ENCODE results near the gene CELF4. TPM values are rescaled to one million over a fixed set of nuclear protein-coding genes. Genes with fewer than 3 reads are reported as not detected.
A peak's percentile ranks its signal among the peaks of the same experiment; 100 is the strongest.

The CELF4 gene
- total RNA-seq, 2 donors from 2014 or later = 0.85 to 1.8 TPM

GRCh38 chr18:37270666-37271052 is 294.9 kb downstream of the CELF4 start:
- DNase-seq (no peak), ATAC-seq (no peak)
- intact Hi-C loops (cut with DNase I, micrococcal nuclease) = no loop called here

GRCh38 chr18:37270038-37270665 is 295.4 kb downstream of the CELF4 start:
- intact Hi-C loops (cut with DNase I, micrococcal nuclease) = no loop called here
- DNase-seq = peak in 1 of 2 donors; percentile 59
- ATAC-seq = peak; percentile 74

- no peak for ATAC-seq
- DNase-seq = no peak
- intact Hi-C loops (cut with DNase I, micrococcal nuclease) = no loop called here
Observed at GRCh38 chr18:37266290-37266689, 299.3 kb downstream of the CELF4 start.

GRCh38 chr18:37265382-37265781 is 300.2 kb downstream of the CELF4 start:
- DNase-seq = no peak

GRCh38 chr18:37264956-37265355 is 300.6 kb downstream of the CELF4 start:
- intact Hi-C loops (cut with DNase I, micrococcal nuclease) = no loop called here
- ATAC-seq (no peak), DNase-seq (no peak)

More at GRCh38 chr18:37265382-37265781, 300.2 kb downstream of the CELF4 start:
- no peak for ATAC-seq
- intact Hi-C loops (cut with DNase I, micrococcal nuclease) = no loop called here

GRCh38 chr18:37261988-37262387 is 303.6 kb downstream of the CELF4 start:
- no peak for ATAC-seq
- intact Hi-C loops (cut with DNase I, micrococcal nuclease) = no loop called here
- DNase-seq = no peak

- intact Hi-C loops (cut with DNase I, micrococcal nuclease) = no loop called here
- DNase-seq (no peak), ATAC-seq (no peak)
Observed at GRCh38 chr18:37261246-37261840, 304.3 kb downstream of the CELF4 start.

GRCh38 chr18:37260367-37261093 is 305.1 kb downstream of the CELF4 start:
- ATAC-seq (no peak), DNase-seq (no peak)
- intact Hi-C loops (cut with DNase I, micrococcal nuclease) = no loop called here

GRCh38 chr18:37259711-37260110 is 305.9 kb downstream of the CELF4 start:
- DNase-seq (no peak), ATAC-seq (no peak)
- intact Hi-C loops (cut with DNase I, micrococcal nuclease) = no loop called here

GRCh38 chr18:37258819-37259218 is 306.8 kb downstream of the CELF4 start:
- DNase-seq (no peak), ATAC-seq (no peak)
- intact Hi-C loops (cut with DNase I, micrococcal nuclease) = no loop called here

GRCh38 chr18:37258131-37258530 is 307.5 kb downstream of the CELF4 start:
- no peak for ATAC-seq
- intact Hi-C loops (cut with DNase I, micrococcal nuclease) = no loop called here
- no peak for DNase-seq

GRCh38 chr18:37254973-37255372 is 310.6 kb downstream of the CELF4 start:
- ATAC-seq = no peak
- intact Hi-C loops (cut with DNase I, micrococcal nuclease) = no loop called here
- DNase-seq = no peak

- DNase-seq (no peak), ATAC-seq (peak; percentile 56)
Observed at GRCh38 chr18:37254236-37254754, 311.3 kb downstream of the CELF4 start.

GRCh38 chr18:37253394-37254235 is 312.0 kb downstream of the CELF4 start:
- intact Hi-C loops (cut with DNase I, micrococcal nuclease) = no loop called here
- ATAC-seq = peak; percentile 27
- no peak for DNase-seq

More at GRCh38 chr18:37254236-37254754, 311.3 kb downstream of the CELF4 start:
- intact Hi-C loops (cut with DNase I, micrococcal nuclease) = no loop called here

GRCh38 chr18:37252854-37253393 is 312.7 kb downstream of the CELF4 start:
- DNase-seq = no peak
- ATAC-seq = no peak
- intact Hi-C loops (cut with DNase I, micrococcal nuclease) = no loop called here

- intact Hi-C loops (cut with DNase I, micrococcal nuclease) = no loop called here
- no peak for DNase-seq
- ATAC-seq = no peak
Observed at GRCh38 chr18:37252342-37252741, 313.3 kb downstream of the CELF4 start.

- intact Hi-C loops (cut with DNase I, micrococcal nuclease) = no loop called here
- ATAC-seq = no peak
- no peak for DNase-seq
Observed at GRCh38 chr18:37251679-37252078, 313.9 kb downstream of the CELF4 start.

- ATAC-seq = peak; percentile 50
- intact Hi-C loops (cut with DNase I, micrococcal nuclease) = no loop called here
- DNase-seq = no peak
Observed at GRCh38 chr18:37249895-37250618, 315.5 kb downstream of the CELF4 start.

Measured in left colon (tissue), 2 donors.